A549 (cell line): Measurements from ENCODE around the gene UBE2E2.

Source experiments
- TF ChIP-seq, protein P1 (sequence below): fragments of 200-600 bp; sonication (generic); IDR thresholded peaks from 2 replicates; pipeline ENCODE4 v1.6.1; 2016; ENCODE audit warnings: antibody characterized with exemption, mild to moderate bottlenecking, moderate library complexity
- TF ChIP-seq, protein P2 (sequence below): fragments of >200 bp; sonication (Bioruptor Twin); formaldehyde crosslinking; IDR thresholded peaks from 3 replicates; pipeline ENCODE4 v1.5.1; 2016

DNA sequence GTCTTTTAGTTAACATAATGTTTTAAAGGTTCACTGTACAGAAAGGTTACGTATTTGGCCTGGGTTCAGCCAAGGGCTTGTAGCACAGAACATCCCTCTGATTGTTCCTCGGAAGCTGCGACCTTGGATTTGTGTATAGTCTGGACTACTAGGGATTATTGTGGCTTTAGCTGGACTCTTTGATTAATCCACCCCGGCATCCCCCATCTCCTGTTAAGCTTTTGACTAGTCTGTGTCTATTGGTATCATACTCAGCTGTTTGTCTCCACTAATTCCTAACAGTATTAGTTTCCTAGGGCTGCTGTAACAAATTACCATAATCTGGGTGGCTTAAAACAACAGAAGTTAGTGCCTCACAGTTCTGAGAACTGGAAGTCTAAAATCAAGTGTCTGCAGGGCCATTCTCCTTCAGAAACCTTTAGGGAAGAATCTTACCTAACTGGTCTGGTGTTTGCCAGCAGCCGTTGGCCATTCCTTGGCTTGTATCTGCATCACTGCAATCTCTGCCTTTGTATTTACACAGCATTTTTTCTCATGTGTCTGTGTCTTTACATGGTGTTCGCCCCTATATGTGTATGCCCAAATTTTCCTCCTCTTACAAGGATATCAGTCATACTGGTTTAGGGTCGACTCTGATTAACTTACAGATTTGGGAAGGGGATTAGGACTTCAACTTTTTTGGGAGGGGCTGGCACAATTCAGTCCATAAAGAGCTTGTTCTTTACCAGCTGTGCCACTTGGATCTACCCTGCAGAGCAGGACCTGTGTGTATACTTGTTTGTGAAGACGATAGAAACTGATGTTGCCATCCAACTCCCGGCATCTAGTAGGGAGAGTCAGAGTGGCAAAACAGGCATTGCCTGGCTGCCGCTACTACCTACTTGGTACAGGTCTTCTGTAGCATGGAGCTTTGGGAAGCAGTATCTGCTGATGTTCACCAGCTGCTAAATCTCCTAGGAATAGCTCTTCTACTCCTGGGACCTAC is 117.8 kb downstream of the UBE2E2 start:
- TF ChIP-seq, protein P1, sequence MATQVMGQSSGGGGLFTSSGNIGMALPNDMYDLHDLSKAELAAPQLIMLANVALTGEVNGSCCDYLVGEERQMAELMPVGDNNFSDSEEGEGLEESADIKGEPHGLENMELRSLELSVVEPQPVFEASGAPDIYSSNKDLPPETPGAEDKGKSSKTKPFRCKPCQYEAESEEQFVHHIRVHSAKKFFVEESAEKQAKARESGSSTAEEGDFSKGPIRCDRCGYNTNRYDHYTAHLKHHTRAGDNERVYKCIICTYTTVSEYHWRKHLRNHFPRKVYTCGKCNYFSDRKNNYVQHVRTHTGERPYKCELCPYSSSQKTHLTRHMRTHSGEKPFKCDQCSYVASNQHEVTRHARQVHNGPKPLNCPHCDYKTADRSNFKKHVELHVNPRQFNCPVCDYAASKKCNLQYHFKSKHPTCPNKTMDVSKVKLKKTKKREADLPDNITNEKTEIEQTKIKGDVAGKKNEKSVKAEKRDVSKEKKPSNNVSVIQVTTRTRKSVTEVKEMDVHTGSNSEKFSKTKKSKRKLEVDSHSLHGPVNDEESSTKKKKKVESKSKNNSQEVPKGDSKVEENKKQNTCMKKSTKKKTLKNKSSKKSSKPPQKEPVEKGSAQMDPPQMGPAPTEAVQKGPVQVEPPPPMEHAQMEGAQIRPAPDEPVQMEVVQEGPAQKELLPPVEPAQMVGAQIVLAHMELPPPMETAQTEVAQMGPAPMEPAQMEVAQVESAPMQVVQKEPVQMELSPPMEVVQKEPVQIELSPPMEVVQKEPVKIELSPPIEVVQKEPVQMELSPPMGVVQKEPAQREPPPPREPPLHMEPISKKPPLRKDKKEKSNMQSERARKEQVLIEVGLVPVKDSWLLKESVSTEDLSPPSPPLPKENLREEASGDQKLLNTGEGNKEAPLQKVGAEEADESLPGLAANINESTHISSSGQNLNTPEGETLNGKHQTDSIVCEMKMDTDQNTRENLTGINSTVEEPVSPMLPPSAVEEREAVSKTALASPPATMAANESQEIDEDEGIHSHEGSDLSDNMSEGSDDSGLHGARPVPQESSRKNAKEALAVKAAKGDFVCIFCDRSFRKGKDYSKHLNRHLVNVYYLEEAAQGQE = no peak
- TF ChIP-seq, protein P2, sequence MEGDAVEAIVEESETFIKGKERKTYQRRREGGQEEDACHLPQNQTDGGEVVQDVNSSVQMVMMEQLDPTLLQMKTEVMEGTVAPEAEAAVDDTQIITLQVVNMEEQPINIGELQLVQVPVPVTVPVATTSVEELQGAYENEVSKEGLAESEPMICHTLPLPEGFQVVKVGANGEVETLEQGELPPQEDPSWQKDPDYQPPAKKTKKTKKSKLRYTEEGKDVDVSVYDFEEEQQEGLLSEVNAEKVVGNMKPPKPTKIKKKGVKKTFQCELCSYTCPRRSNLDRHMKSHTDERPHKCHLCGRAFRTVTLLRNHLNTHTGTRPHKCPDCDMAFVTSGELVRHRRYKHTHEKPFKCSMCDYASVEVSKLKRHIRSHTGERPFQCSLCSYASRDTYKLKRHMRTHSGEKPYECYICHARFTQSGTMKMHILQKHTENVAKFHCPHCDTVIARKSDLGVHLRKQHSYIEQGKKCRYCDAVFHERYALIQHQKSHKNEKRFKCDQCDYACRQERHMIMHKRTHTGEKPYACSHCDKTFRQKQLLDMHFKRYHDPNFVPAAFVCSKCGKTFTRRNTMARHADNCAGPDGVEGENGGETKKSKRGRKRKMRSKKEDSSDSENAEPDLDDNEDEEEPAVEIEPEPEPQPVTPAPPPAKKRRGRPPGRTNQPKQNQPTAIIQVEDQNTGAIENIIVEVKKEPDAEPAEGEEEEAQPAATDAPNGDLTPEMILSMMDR = no peak
